Embryonic facial prominence (tissue), 1 donor: ENCODE measurements around the gene SPG7.

Experiments
- DNase-seq: peaks from one replicate; pipeline ENCODE4 v3.0.0-alpha.2; 2016; ENCODE audit errors: extremely low spot score

The SPG7 gene

DNA sequence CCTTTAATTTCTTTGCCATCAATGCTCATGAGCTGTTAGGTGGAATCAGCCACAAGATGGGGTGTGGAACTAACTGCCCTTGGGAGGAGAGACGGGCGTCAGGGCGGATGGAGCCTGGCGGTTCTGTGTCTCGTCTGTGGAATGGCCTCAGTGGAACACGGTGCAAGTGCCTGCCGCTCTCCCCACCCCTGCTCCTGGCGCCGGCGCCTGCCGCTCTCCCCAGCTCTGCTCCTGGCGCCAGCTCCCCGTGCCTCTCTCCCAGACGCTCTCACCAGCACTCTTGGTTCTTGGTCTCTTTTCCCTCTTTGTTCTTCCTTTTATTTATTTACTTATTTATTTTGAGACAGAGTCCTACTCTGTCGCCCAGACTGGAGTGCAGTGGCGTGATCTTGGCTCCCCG lies 39.1 kb downstream of the SPG7 start:
- no peak for DNase-seq

GRCh38 chr16:89547860-89548259 lies 39.7 kb downstream of the SPG7 start:
- no peak for DNase-seq

DNA sequence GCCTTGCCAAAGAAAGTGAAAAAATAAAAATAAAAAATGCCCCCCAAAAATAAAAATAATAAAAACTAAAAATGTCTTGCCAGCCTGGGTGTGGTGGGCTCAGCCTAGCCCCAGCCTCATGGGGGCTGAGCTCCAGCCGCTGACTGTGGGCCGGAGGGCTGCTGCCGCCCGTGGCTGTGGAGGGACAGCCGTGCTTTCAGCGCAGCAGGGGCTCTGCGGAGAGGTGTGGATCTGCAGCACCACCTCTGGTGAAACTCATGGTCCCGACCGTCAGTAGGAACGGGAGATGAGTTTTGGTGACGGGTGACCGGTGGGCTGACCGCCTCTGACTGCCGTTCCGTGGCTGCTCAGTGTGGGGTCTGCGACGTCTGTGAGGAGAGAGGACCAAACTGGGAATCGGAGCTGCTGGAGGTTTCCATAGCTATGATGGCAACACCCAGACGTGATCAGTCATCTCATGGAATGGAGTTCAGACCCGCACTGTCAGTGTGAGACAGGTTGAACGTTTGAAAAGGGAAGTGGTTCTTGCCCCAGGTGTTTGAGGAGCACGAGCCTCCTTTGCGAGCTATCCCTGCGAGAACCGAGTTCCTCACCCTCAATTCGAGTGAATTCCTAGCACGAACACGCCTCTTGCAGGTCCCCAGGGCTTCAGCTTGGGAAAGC lies 40.3 kb downstream of the SPG7 start:
- no peak for DNase-seq

GRCh38 chr16:89549007-89549700 lies 41.0 kb downstream of the SPG7 start:
- no peak for DNase-seq

DNA sequence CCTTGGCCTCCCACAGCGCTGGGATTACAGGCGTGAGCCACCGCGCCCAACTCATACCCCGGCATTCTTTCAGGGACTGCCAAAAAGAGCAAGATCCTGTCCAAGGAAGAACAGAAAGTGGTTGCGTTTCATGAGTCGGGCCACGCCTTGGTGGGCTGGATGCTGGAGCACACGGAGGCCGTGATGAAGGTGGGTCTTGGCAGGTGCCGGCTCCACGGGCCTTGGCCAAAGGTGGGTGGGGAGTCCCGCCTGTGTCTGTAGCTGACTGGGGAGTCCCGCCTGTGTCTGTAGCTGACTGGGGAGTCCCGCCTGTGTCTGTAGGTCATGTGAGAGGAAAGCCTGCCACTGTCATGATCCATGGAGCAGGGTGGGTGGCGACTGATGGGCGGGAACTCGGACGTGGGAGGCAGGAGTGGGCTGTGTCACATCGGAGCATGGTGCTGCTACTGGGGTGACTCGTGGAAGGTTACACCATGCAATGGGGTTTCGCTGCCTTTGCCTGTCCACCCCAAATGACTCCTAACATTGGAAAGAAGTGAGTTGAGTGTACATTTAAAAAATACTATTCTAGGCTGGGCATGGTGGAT lies 42.3 kb downstream of the SPG7 start:
- DNase-seq, result no peak

DNA sequence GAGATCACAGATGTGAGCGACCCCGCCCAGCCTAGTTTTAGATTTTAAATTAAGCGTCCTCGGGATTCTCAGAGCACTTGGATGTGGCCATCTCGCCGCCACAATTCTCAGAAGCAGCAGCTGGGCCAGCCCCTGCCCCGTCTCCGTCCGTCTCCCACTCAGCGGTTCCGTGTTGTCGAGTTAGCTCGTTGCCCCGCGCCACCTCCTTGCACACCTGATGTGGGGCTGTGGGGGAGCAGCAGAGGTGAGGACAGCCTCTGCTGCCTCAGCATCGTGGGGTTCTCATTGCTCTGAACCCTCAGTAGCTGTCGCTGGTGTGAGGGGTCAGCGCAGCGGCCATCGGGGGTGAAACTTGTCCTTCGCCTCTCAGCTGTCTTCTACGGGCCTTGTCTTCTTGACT lies 44.1 kb downstream of the SPG7 start:
- DNase-seq, result no peak

DNA sequence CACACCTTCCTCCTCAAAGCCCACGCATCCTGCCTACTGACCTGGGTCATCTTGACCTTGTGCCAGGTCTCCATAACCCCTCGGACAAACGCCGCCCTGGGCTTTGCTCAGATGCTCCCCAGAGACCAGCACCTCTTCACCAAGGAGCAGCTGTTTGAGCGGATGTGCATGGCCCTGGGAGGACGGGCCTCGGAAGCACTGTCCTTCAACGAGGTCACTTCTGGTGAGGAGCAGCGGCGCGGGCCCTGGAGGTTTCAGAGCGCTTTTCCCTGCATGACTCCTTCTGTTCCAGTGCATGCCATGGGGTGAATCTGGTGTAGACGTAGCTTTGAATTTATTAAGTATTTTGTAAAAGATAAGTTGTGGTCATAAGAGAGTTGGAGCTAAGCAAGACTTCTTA lies 44.7 kb downstream of the SPG7 start:
- no peak for DNase-seq

GRCh38 chr16:89553733-89554132 lies 45.5 kb downstream of the SPG7 start:
- no peak for DNase-seq

GRCh38 chr16:89554343-89554742 lies 46.1 kb downstream of the SPG7 start:
- no peak for DNase-seq

- DNase-seq, result no peak
Measured at GRCh38 chr16:89555265-89555664, 47.1 kb downstream of the SPG7 start.

GRCh38 chr16:89555780-89556179 lies 47.6 kb downstream of the SPG7 start:
- DNase-seq, result no peak

DNA sequence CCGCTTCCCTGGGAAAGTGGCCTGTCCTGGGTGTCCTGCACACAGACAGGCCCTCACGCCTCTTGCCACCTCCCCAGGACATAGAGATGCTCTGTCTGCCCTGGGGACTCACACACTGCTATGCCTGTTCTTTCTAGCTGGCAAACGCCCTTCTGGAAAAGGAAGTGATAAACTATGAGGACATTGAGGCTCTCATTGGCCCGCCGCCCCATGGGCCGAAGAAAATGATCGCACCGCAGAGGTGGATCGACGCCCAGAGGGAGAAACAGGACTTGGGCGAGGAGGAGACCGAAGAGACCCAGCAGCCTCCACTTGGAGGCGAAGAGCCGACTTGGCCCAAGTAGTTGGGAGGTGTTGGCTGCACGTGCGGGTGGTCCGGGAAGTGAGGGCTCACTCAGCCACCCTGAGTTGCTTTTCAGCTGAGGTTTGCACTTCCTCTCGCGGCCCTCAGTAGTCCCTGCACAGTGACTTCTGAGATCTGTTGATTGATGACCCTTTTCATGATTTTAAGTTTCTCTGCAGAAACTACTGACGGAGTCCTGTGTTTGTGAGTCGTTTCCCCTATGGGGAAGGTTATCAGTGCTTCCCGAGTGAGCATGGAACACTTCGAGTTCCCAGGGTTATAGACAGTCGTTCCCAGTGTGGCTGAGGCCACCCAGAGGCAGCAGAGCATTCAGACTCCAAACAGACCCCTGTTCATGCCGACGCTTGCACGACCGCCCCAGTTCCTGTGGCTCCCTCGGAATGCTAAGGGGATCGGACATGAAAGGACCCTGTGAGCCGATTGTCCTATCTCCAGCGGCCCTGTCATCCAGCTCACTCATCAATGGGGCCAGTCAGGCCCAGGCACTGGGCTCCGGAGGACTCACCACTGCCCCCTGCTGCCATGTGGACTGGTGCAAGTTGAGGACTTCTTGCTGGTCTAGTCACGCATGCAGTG lies 48.8 kb downstream of the SPG7 start:
- DNase-seq, result no peak

DNA sequence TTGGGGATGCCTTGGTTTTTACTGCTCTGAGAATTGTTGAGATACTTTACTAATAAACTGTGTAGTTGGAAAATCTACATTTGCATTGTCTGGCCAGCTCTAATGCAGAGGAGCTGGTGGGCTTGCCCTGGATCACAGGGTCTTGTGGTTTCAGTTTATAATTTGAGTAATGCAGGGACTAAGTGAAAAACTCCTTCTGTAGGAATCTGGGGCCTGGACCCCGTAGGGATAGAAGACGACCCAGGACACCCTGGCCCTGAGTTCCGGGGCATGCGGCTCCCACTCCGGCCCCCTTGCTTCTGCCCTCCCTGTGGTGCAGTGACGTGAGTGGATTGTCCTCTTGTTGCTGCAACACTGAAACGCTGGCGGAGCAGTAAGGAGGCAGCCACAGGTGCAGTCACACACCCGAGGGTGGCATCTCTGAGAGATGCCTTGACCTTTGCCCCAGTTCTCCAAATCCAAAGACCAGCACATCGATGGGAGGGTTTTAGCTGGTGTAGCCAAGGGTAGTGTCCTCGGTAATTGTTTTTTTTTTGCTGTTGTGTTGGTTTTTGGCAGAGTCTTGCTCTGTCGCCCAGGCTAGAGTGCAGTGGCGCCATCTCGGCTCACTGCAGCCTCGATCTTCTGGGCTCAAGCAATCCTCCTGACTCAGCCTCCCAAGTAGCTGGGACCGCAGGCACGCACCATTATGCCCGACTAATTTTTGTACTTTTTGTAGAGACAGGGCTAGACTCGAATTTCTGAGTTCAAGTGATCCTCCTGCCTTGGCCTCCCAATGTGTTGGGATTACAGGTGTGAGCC lies 49.7 kb downstream of the SPG7 start:
- no peak for DNase-seq

GRCh38 chr16:89560378-89561141 lies 52.4 kb downstream of the SPG7 start, which contains the start of gene RPL13:
TSS of gene RPL13 (plus strand) at chr16:89560682. CDS start at chr16:89560960, 278 bp downstream.
- DNase-seq, result peak; percentile 95

- no peak for DNase-seq
Measured at GRCh38 chr16:89561142-89561883, 53.1 kb downstream of the SPG7 start.

DNA sequence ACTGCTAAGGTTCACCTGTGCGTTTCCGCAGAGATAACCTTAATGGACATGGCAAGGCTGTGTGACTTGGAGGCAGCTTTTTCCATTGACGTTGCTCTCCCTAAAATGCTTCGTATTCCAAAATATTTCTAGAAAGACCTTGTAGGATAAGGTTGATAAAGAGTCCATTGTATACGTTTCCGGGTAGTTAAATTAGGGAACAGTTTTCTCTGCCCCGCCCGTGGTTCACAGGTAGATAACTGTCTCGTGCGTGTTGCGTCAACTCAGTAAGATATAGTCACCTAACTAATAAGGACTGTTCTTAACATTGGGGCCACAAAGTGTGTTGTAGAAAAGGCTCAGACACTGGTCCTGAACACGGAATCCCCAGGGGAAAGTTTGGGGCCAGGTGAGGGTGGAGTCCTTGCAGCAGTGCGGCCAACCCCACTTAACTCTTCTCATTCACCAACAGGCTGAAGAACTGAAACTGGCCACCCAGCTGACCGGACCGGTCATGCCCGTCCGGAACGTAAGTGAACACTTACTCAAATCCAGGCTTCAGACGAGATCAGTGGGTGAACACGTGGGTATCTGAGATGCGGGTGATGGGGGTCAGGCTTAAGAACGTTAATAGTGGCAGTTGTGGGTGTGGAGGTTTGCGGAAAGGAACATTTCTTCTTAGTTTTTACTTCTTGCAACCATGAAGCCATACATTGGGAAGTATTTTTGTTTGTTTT lies 53.8 kb downstream of the SPG7 start:
- DNase-seq, result no peak

DNA sequence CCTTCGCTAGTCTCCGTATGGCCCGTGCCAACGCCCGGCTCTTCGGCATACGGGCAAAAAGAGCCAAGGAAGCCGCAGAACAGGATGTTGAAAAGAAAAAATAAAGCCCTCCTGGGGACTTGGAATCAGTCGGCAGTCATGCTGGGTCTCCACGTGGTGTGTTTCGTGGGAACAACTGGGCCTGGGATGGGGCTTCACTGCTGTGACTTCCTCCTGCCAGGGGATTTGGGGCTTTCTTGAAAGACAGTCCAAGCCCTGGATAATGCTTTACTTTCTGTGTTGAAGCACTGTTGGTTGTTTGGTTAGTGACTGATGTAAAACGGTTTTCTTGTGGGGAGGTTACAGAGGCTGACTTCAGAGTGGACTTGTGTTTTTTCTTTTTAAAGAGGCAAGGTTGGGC lies 54.7 kb downstream of the SPG7 start:
- no peak for DNase-seq

GRCh38 chr16:89563639-89564392 lies 55.6 kb downstream of the SPG7 start:
- DNase-seq, result no peak
